ENCODE measurements around the gene ZCWPW2.

GRCh38 chr3:28300345-28300962 is 48.1 kb upstream of the ZCWPW2 start:
- TF ChIP-seq CTCF (conservative IDR thresholded peaks at IDR 0.05), result no peak
- TF ChIP-seq EZH2 (IDR thresholded peaks at IDR 0.05; ENCODE audit: low read depth), result no peak

Measured in PC-9 (cell line).